ENCODE results near the gene PAWR.

DNA sequence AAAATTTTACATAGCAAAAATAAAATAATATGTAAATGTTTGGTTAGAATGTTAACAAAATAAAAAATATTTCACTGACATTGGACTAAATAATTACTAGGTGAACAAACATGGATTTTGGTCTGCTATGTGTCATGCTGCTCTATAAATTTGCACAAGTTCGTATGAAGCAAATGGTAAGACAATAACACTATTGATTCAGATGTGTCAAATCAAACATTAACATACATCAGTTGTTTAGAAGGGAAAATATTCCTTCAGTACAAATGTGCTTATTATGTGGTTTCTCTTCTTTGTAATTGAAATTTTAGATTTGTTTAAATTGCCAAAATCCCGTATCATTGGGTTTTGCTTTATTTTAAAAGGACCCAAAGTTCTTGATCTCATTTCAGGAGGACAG, 46.9 kb downstream of the PAWR start:
- TF ChIP-seq, protein P1, sequence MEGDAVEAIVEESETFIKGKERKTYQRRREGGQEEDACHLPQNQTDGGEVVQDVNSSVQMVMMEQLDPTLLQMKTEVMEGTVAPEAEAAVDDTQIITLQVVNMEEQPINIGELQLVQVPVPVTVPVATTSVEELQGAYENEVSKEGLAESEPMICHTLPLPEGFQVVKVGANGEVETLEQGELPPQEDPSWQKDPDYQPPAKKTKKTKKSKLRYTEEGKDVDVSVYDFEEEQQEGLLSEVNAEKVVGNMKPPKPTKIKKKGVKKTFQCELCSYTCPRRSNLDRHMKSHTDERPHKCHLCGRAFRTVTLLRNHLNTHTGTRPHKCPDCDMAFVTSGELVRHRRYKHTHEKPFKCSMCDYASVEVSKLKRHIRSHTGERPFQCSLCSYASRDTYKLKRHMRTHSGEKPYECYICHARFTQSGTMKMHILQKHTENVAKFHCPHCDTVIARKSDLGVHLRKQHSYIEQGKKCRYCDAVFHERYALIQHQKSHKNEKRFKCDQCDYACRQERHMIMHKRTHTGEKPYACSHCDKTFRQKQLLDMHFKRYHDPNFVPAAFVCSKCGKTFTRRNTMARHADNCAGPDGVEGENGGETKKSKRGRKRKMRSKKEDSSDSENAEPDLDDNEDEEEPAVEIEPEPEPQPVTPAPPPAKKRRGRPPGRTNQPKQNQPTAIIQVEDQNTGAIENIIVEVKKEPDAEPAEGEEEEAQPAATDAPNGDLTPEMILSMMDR (conservative IDR thresholded peaks at IDR 0.05; ENCODE audit: low read depth, low read length), result no peak
- no peak for TF ChIP-seq EZH2 (IDR thresholded peaks at IDR 0.05; ENCODE audit: borderline replicate concordance, low read depth, low read length, poor library complexity, severe bottlenecking)

Data from A673 (cell line).